Dendritic cell treated with granulocyte-macrophage colony-stimulating factor and Interleukin-4, amounts not matched to agents 40 ng/mL and 50 ng/mL, for 4 days (primary cell): ENCODE measurements around the gene PKN3.
"Not testable (repeated sequence)": the region's sequence is repeated elsewhere in the genome, so short reads cannot be mapped to it uniquely, and the experiment has no call there.

ENCODE experiments used
- H3K27ac Mint-ChIP-seq: one replicate; pipeline ENCODE4 v1.8.0; 2022; ENCODE audit warnings: mild to moderate bottlenecking, mixed read lengths
- H3K27me3 Mint-ChIP-seq: one replicate; pipeline ENCODE4 v1.8.0; 2022; ENCODE audit warnings: mild to moderate bottlenecking, mixed read lengths
- H3K36me3 Mint-ChIP-seq: one replicate; pipeline ENCODE4 v1.8.0; 2022; ENCODE audit warnings: low read depth, mixed read lengths
- H3K4me1 Mint-ChIP-seq: one replicate; pipeline ENCODE4 v1.8.0; 2022; ENCODE audit warnings: low read depth, mixed read lengths
- H3K4me3 Mint-ChIP-seq: one replicate; pipeline ENCODE4 v1.8.0; 2022; ENCODE audit warnings: mild to moderate bottlenecking, moderate library complexity, mixed read lengths
- H3K9me3 Mint-ChIP-seq: one replicate; pipeline ENCODE4 v1.8.0; 2022; ENCODE audit warnings: mixed read lengths
- intact Hi-C: fragments of 100-400 bp; cut with micrococcal nuclease; formaldehyde crosslinking; loops from one replicate; pipeline ENCODE4 v1.15.0; 2022

The PKN3 gene

DNA sequence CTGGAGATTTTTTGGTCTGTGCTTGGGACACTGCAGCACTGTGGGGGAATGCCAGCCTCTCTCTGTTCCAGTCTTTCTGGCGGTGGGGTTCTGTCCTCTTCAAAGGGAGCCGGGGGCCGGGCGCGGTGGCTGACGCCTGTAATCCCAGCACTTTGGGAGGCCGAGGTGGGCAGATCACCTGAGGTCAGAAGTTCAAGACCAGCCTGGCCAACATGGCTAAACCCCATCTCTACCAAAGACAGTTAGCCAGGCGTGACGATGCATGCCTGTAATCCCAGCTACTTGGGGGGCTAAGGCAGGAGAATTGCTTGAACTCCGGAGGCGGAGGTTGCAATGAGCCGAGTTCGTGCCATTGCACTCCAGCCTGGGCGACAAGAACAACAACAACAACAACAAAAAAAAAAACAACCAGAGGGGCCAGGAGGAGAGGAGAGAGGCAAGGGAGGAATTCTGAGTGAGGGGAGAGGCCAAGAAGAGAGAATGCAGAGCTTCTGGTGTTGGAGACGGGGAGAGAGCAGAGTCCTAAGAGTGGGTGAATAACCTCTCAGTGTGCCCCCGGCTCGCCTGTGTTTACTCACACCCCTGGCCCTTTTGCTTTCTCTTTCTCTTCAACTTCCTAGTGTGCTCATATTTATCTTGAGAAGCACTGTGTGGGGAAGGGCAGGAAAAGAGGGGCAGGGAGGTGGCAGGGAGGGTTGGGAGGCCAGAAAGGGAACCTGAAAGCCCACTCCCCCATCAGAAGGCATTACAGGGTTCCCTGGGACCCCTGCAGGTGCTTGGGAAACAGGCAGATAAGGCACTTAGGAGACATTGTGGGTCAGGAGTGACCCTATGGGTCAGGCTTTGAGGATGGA, 16.4 kb upstream of the PKN3 start:
- intact Hi-C loops = no loop called here
- peaks cover 40% of the 10 kb centered on the region for H3K36me3 Mint-ChIP-seq
- peak overlapping the region; percentile 96 for H3K4me3 Mint-ChIP-seq
- peak overlapping the region; percentile 96 for H3K27ac Mint-ChIP-seq
- H3K27me3 Mint-ChIP-seq = no peaks in the 10 kb centered on the region
- H3K4me1 Mint-ChIP-seq = peaks cover 58% of the 10 kb centered on the region
- H3K9me3 Mint-ChIP-seq = no peaks in the 10 kb centered on the region

DNA sequence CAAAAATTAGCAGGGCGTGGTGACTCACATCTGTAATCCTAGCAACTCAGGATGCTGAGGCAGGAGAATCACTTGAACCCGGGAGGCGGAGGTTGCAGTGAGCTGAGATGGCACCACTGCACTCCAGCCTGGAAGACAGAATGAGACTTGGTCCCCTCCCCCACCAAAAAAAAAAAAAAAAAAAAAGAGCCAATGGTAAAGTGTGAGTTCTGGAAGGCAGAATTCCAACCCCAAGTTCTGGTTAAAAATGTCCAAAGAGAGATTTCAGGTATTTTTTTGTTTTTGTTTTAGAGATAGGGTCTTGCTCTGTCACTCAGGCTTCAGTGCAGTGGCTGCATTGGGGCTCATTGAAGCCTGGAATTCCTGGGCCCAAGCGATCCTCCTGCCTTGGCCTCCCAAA, 14.8 kb upstream of the PKN3 start:
- no peaks in the 10 kb centered on the region for H3K9me3 Mint-ChIP-seq
- H3K36me3 Mint-ChIP-seq = peaks cover 54% of the 10 kb centered on the region
- H3K27me3 Mint-ChIP-seq = no peaks in the 10 kb centered on the region
- H3K4me1 Mint-ChIP-seq = peaks cover 61% of the 10 kb centered on the region
- peak overlapping the region; percentile 86 for H3K27ac Mint-ChIP-seq
- H3K4me3 Mint-ChIP-seq = no peak overlapping the region
- intact Hi-C loops = no loop called here

DNA sequence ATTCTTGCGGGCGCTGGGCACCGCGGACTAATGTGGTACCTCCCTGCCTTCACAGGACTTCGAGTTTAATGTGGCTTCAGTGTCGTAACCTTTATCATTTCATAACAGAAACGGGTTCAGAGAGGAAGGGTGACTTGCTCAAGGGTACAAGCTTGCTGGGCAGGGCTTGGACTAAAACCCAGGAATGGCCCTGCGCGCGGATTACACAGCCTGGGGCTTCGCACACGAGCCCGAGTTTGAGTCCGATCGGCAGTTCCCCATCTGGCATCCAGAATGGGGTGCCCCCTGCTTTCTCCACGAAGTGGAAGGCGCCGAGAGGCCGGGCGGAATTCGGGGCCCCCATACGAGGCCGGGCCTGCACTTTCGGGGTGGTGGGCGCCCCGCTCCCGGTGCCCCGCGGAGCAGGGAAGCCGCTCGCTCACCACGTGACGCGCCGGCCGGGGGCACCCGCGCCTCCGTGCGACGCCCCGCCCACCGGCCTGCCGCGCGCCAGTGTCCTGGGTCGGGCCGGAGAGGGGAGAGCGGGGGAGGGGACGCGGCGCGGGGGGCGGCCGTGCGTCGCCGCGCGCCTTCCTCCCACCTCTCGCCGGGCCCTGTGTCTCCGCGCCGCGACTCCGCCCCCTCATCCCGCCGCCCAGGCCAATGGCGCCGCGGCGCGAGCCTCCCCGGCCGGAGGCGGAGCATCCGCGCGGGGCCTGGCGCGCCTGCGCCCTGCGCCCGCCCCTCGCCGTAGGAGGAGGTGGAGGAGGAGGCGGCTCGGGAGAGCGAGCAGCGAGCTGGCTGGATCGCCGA, 13.6 kb upstream of the PKN3 start, which contains the start of gene SET:
SET (plus strand) TSS at position 722 of the 792 bp plus-strand sequence. CDS start 361 bp downstream, outside the sequence.
- H3K9me3 Mint-ChIP-seq = no peaks in the 10 kb centered on the region
- H3K27ac Mint-ChIP-seq = peak within 1 kb of the TSS; percentile 86
- peaks cover 53% of the 10 kb centered on the region for H3K4me1 Mint-ChIP-seq
- H3K36me3 Mint-ChIP-seq = peaks cover 58% of the 10 kb centered on the region
- H3K4me3 Mint-ChIP-seq = peak within 1 kb of the TSS; percentile 90
- H3K27me3 Mint-ChIP-seq = no peaks in the 10 kb centered on the region
- intact Hi-C loops = loop anchor here (1.0 to 2.0 kb wide), 2 partner anchors 14 to 32 kb away; partner anchors contain the start of genes DYNC2I2 and PKN3

DNA sequence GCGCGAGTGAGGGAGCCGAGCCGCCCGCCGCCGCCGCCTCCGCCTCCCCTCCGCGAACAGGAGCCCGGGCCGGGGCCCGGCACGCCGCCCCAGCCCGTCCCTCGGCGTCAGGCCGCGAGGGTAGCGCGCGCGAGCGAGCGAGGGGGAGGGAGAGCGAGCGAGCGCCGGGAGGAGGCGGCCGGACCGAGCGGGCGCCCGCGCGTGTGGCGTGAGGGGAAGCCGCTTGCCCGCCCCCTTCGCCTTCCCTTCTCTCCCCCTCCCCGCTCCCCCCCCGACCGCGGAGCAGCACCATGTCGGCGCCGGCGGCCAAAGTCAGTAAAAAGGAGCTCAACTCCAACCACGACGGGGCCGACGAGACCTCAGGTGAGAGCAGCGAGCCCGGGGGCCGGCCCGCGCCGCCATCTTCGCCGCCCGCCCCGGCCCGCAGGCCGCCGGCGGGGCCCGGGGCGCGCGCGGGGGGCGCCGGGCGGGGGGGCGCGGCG, 13.0 kb upstream of the PKN3 start:
- Mint-ChIP-seq H3K9me3 (no peaks in the 10 kb centered on the region), H3K36me3 (peaks cover 58% of the 10 kb centered on the region), H3K27me3 (no peaks in the 10 kb centered on the region), H3K27ac (peak overlapping the region; percentile 86), H3K4me3 (peak overlapping the region; percentile 67), H3K4me1 (peaks cover 53% of the 10 kb centered on the region)
- intact Hi-C loops = loop anchor here (1.0 to 2.0 kb wide), 2 partner anchors 13 to 33 kb away; partner anchors contain the start of genes DYNC2I2 and PKN3

DNA sequence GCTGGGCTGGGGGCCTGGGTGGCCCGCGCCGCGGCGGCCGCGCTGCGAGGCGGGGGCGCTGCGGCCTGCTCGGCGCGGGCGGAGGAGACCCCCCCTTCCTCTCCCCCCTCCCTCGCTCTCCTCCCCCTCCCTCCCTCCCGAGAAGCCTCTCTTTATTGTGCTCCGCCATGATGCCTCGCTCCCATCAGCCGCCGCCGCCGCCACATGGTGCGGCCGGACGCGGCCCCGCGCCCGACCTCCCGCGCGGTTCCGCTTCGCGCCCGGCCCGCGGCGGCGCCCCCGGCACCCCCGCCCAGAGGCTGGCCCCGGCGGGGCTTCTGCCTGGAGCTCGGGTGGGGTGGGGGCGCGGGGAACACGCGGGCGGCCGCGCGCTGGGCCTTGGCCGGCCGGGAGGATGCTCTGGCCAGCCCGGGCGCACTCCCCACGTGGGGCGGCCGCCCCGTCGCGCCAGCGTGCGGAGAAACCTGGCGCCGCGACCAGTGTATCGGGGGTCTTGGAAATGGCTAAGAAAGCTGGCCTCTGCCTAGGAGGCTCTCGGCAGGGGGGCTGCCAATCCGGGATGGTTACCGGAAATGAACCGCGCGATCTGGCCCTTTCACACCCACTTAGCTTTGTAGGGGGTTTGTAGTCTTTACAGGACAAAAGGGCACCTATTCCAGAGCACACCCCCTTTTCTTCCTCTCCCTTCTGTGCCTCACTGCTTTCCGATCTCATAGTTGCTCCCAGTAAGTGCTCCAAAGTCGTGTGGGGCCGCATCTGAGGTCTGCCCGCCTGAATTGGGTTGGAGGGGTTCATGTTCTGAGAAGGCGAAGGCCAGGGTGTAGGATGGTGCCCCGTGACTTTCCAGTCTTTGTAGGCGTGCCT, 12.3 kb upstream of the PKN3 start:
- peaks cover 46% of the 10 kb centered on the region for H3K4me1 Mint-ChIP-seq
- no peaks in the 10 kb centered on the region for H3K9me3 Mint-ChIP-seq
- intact Hi-C loops = loop anchor here (1.0 to 2.0 kb wide), 2 partner anchors 12 to 33 kb away; partner anchors contain the start of genes DYNC2I2 and PKN3
- H3K4me3 Mint-ChIP-seq = peak overlapping the region; percentile 90
- peaks cover 60% of the 10 kb centered on the region for H3K36me3 Mint-ChIP-seq
- H3K27me3 Mint-ChIP-seq = no peaks in the 10 kb centered on the region
- H3K27ac Mint-ChIP-seq = peak overlapping the region; percentile 72

DNA sequence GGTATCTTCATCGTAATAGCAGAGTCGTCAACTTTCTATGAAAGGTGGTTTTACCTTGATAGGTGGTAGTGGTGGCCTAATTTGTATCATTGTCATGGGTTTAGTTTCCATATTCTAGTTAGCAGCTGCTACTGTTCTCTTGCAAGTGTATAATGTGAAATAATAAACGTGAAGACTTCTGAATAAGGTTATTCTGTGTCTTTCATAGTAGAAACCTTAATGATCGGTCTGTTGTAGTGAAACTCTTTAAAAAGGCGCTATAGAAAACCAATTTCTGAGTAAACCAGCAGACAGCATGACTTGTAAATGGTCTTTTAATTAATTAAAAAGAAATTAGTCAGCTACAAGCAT, 11.6 kb upstream of the PKN3 start:
- Mint-ChIP-seq H3K9me3 (no peaks in the 10 kb centered on the region), H3K4me3 (peak overlapping the region; percentile 90), H3K27ac (peak overlapping the region; percentile 72), H3K27me3 (no peaks in the 10 kb centered on the region), H3K4me1 (peaks cover 39% of the 10 kb centered on the region), H3K36me3 (peaks cover 63% of the 10 kb centered on the region)
- intact Hi-C loops = no loop called here

DNA sequence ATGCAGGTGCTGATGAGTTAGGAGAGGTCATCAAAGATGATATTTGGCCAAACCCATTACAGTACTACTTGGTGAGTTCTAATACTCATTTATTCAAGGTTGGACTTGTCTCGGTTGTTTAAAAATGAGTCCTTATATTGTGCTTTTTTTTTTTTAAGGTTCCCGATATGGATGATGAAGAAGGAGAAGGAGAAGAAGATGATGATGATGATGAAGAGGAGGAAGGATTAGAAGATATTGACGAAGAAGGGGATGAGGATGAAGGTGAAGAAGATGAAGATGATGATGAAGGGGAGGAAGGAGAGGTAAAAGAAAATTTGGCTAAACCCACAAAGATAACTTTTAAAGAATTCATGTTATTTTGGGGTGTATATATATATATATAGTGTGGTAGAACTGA, 8.6 kb upstream of the PKN3 start:
- H3K27me3 Mint-ChIP-seq, intact Hi-C loops, H3K27ac Mint-ChIP-seq, H3K4me3 Mint-ChIP-seq, H3K9me3 Mint-ChIP-seq: not testable (repeated sequence)
- H3K36me3 Mint-ChIP-seq = peaks cover 66% of the 10 kb centered on the region
- H3K4me1 Mint-ChIP-seq = peaks cover 14% of the 10 kb centered on the region

DNA sequence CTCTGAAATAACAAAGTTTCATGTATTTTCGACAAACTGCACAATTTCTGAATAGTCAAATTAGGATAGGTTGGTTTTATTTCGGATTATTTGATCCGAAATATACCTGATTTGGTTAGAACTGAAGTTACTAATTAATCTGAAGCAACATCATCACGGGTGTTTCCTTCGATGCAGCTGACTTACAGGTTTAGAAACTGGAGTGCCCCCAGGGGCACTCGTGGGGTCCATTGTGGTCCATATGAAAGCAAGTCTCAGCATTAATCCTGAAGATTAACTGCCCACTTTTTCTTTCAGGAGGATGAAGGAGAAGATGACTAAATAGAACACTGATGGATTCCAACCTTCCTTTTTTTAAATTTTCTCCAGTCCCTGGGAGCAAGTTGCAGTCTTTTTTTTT, 8.0 kb upstream of the PKN3 start:
- intact Hi-C loops = no loop called here
- Mint-ChIP-seq H3K27me3 (no peaks in the 10 kb centered on the region), H3K27ac (no peak overlapping the region), H3K4me1 (peaks cover 14% of the 10 kb centered on the region), H3K9me3 (no peaks in the 10 kb centered on the region), H3K4me3 (no peak overlapping the region), H3K36me3 (peaks cover 66% of the 10 kb centered on the region)

DNA sequence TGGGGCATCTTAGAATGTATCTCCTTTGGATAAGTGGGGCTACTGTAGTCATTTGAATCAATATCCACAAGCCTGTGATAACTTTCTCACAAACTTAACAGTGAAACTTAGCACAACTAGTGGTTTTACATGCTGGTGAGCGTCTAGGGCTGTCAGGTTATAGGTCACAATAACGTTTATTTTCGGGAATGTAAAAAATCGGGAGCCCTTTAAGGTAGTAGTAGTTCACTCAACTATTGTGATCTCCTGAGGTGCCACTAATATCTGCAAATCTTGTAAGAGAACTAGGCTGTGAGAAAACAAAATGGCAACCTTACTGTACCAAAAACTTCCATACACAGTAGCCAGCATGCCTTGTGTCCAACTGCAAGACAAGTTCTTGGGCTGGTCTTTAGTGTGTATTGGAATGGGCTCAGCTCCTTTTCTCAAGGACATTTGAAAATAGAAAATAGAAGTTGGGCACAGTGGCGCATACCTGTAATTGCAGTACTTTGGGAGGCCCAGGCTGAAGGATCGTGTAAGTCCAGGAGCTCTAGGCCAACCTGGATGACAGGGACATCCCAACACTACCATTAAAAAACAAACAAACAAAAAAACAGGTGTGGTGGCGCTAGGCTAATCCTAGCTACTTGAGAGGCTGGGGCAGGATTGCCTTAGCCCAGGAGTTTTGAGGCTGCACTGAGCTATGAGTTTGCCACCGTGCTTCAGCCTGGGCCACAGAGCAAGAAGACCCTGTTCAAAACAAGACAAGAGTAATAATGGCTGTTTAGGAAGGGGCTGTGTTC, 5.2 kb upstream of the PKN3 start:
- H3K9me3 Mint-ChIP-seq = no peaks in the 10 kb centered on the region
- H3K4me1 Mint-ChIP-seq = no peaks in the 10 kb centered on the region
- no peak overlapping the region for H3K27ac Mint-ChIP-seq
- intact Hi-C loops = no loop called here
- no peak overlapping the region for H3K4me3 Mint-ChIP-seq
- H3K27me3 Mint-ChIP-seq = peaks cover 2% of the 10 kb centered on the region
- H3K36me3 Mint-ChIP-seq = peaks cover 48% of the 10 kb centered on the region

DNA sequence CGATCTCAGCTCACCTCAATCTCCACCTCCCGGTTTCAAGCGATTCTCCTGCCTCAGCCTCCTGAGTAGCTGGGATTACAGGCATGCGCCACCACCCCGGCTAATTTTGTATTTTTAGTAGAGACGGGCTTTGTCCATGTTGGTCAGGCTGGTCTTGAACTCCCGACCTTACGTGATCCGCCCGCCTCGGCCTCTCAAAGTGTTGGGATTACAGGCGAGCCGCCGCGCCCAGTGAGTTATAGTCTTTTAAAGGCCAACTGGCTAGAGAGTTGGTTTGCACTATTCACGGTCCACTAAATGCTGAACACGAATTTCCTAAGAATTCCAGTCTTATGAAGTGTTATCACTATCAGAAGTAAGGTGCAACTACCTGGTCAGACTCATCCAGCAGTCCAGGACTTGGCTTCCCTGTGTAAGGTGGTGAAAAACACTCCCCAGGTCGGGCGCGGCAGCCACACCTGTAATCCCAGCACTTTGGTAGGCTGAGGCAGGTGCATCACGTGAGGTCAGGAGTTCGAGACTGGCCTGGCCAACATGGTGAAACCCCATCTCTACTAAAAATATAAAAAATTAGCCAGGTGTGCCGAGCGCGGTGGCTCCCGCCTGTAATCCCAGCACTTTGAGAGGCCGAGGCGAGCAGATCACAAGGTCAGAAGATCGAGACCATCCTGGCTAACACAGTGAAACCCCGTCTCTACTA, 3.1 kb upstream of the PKN3 start:
- H3K4me1 Mint-ChIP-seq = peaks cover 11% of the 10 kb centered on the region
- intact Hi-C loops, H3K27ac Mint-ChIP-seq: not testable (repeated sequence)

DNA sequence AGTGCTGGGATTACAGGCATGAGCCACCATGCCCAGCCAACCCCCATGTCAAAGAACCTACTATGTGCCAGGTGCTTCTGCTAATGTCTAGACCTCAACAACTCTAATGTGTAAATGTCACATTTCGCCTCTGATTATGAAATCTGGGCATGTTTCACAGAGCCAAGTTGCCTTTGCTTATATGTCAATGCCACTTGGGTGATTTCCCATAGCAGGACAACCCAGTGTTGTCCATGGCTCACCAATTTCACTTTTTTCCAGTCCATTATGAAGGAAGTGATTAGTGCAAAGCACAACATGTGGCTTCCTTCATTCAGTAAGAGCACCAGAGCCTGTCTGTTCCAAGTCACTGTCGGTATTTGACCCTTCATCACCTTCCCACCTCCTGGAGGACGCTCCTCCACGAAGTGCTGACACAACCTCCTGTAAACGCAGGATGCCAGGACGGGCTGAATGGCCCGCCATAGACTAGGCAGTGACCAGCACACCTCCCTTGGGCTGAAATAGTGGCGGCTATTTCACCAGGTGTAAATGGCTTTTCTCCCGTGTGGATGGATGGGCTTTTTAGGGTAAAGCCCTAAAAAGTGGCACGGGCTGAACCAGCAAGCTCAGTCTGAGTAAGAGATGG, 962 bp upstream of the PKN3 start:
- no peak overlapping the region for H3K27ac Mint-ChIP-seq
- peaks cover 21% of the 10 kb centered on the region for H3K27me3 Mint-ChIP-seq
- no peak overlapping the region for H3K4me3 Mint-ChIP-seq
- H3K4me1 Mint-ChIP-seq = peaks cover 11% of the 10 kb centered on the region
- H3K36me3 Mint-ChIP-seq = peaks cover 7% of the 10 kb centered on the region
- no peaks in the 10 kb centered on the region for H3K9me3 Mint-ChIP-seq
- intact Hi-C loops = no loop called here

More for the DNA sequence above, 3.1 kb upstream of the PKN3 start:
- H3K36me3 Mint-ChIP-seq = peaks cover 27% of the 10 kb centered on the region
- H3K27me3 Mint-ChIP-seq = peaks cover 19% of the 10 kb centered on the region
- H3K4me3 Mint-ChIP-seq, H3K9me3 Mint-ChIP-seq: not testable (repeated sequence)
